HG02852 (cell line): ENCODE measurements around the gene SPIB.
A peak's percentile ranks its signal among the peaks of the same experiment; 100 is the strongest.
"Not testable (repeated sequence)": the region's sequence is repeated elsewhere in the genome, so short reads cannot be mapped to it uniquely, and the experiment has no call there.

Source experiments
- ATAC-seq: cut with Tn5 transposase; IDR thresholded peaks from one replicate; pipeline ENCODE4 v1.9.1; 2021; ENCODE audit warnings: mild to moderate bottlenecking, moderate library complexity; ENCODE audit not compliant: unreplicated experiment

Gene SPIB

GRCh38 chr19:50390295-50390694, 28.4 kb upstream of the SPIB start:
- ATAC-seq, result not testable (repeated sequence)

- ATAC-seq, result not testable (repeated sequence)
Observed at GRCh38 chr19:50390952-50391351, 27.8 kb upstream of the SPIB start.

GRCh38 chr19:50392759-50393158, 26.0 kb upstream of the SPIB start:
- ATAC-seq, result no peak

GRCh38 chr19:50393589-50393988, 25.1 kb upstream of the SPIB start:
- no peak for ATAC-seq

- ATAC-seq, result no peak
Observed at GRCh38 chr19:50394017-50394416, 24.7 kb upstream of the SPIB start.

- ATAC-seq, result no peak
Observed at GRCh38 chr19:50398675-50399367, 19.9 kb upstream of the SPIB start.

GRCh38 chr19:50399368-50399745, 19.4 kb upstream of the SPIB start:
- ATAC-seq, result no peak

- ATAC-seq, result no peak
Observed at GRCh38 chr19:50401605-50402450, 16.9 kb upstream of the SPIB start.

- no peak for ATAC-seq
Observed at GRCh38 chr19:50402544-50403301, 16.0 kb upstream of the SPIB start.

- no peak for ATAC-seq
Observed at GRCh38 chr19:50406156-50406820, 12.4 kb upstream of the SPIB start.

GRCh38 chr19:50406829-50407228, 11.9 kb upstream of the SPIB start:
- no peak for ATAC-seq

- no peak for ATAC-seq
Observed at GRCh38 chr19:50409347-50409746, 9.4 kb upstream of the SPIB start.

- ATAC-seq, result no peak
Observed at GRCh38 chr19:50410109-50410508, 8.6 kb upstream of the SPIB start.

- no peak for ATAC-seq
Observed at GRCh38 chr19:50412419-50412818, 6.3 kb upstream of the SPIB start.

GRCh38 chr19:50413096-50413495, 5.6 kb upstream of the SPIB start:
- no peak for ATAC-seq

GRCh38 chr19:50413531-50413930, 5.2 kb upstream of the SPIB start:
- ATAC-seq, result no peak

GRCh38 chr19:50414864-50415660, 3.7 kb upstream of the SPIB start:
- ATAC-seq, result peak; percentile 13

- ATAC-seq, result peak; percentile 50
Observed at GRCh38 chr19:50415661-50416033, 3.1 kb upstream of the SPIB start.

GRCh38 chr19:50416034-50416977, 2.4 kb upstream of the SPIB start:
- no peak for ATAC-seq
